GM13976 (cell line): ENCODE results near the gene CPA3.

Experiments
- DNase-seq: peaks from one replicate; pipeline ENCODE4 v3.0.0; 2012; ENCODE audit warnings: low spot score
- CTCF ChIP-seq: IDR thresholded peaks from 2 replicates; pipeline ENCODE4 v1.5.1; 2012; ENCODE audit warnings: borderline replicate concordance, mild to moderate bottlenecking; ENCODE audit not compliant: insufficient read depth; ENCODE audit errors: extremely low read depth, missing control alignments, control extremely low read depth
- in situ Hi-C: fragments of 300-500 bp; cut with MboI; formaldehyde crosslinking; loops from one replicate; pipeline ENCODE4 v1.12.0; 2022; ENCODE audit warnings: low sequenced_read_pairs, mixed read lengths, inconsistent platforms; ENCODE audit not compliant: unreplicated experiment

Gene CPA3, protein sequence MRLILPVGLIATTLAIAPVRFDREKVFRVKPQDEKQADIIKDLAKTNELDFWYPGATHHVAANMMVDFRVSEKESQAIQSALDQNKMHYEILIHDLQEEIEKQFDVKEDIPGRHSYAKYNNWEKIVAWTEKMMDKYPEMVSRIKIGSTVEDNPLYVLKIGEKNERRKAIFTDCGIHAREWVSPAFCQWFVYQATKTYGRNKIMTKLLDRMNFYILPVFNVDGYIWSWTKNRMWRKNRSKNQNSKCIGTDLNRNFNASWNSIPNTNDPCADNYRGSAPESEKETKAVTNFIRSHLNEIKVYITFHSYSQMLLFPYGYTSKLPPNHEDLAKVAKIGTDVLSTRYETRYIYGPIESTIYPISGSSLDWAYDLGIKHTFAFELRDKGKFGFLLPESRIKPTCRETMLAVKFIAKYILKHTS

DNA sequence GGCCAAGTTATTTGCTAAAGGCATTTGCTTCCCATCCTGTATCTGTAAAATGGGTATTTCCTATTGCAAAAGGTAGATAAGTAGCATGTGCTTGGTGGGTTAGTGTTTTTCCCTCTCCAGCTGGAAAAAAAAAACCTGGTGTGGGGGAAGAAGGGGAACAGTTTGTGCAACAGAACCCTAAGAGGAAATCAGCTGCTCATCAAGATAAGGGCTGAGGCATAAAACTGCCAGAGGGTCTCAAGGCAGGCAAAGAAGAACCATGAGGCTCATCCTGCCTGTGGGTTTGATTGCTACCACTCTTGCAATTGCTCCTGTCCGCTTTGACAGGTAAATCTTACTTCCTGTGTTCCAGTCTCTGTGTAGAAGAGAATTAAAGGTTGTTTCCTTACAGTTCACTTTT is at the start of gene CPA3:
Gene CPA3, plus strand, starts transcription at position 248 of the 400 bp plus-strand sequence. Its CDS starts 12 bp downstream, at position 260.
- no peak for DNase-seq
- in situ Hi-C loops, result loop anchor here (10.0 to 25.0 kb wide), 2 partner anchors 80 to 397 kb away; no protein-coding TSS in a partner anchor
- TF ChIP-seq CTCF, result no peak

DNA sequence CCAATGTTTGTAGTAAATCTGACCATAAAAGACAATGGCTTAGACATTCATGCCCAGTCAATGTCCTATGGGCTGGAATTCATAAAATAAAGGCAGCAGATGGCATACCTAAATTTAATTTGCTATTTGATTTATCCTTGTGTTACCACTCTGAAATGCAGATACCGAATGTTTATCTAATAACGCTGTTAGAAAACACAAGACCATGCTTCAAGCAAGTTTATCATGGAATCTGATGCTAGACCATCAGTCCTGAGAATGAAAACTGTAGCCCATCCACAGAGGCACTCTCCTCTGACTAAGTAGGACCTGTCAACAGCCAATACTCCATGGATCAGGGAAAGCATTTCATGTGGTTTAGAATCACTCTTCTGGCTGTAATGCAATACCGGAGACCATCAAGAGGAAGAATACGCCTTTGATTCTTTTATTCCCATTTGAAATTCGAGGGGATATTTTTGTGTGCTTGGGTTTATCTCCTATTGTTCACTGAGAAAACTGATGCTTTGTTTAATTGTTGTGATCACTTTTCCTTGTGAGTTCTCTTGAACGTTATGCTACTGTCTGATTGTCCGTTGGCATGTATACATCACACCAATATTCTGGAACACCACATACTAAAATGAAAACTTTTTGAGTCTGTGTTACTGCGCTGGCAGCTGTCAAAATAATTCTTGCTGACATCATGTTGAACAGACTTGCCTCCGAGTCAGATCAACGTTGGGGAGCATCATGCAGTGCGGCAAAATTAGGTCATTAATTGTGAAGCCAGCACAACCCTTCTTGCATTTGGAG is 49.6 kb upstream of the CPA3 start:
- no peak for DNase-seq
- no peak for TF ChIP-seq CTCF
- in situ Hi-C loops, result no loop called here

- TF ChIP-seq CTCF, result no peak
- in situ Hi-C loops, result no loop called here
- no peak for DNase-seq
These were observed 48.7 kb upstream of the CPA3 start for GRCh38 chr3:148816427-148816826.

- in situ Hi-C loops, result no loop called here
- no peak for DNase-seq
- TF ChIP-seq CTCF, result no peak
These were observed 48.0 kb upstream of the CPA3 start for GRCh38 chr3:148816981-148817525.

GRCh38 chr3:148820361-148821245 is 44.5 kb upstream of the CPA3 start:
- no peak for TF ChIP-seq CTCF
- in situ Hi-C loops, result no loop called here
- no peak for DNase-seq

DNA sequence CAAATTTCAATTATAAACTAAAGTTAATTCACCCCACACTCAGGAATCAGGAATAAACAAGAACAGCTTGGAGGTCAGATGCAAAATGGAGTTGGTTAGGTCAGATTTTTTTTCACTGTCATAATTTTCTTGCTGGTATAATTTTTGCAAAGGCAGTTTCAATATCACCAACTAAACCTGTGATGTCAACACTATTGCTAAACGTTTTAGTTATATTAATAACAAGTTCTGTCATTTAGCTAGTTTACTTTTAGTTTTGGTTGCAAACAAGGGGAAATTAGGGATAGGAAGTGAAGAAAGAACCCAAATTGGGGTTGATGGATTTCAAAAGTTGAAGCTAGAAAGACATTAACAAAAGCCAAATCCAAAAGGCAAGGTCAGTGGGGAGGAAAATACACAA is 42.1 kb upstream of the CPA3 start:
- in situ Hi-C loops, result no loop called here
- no peak for TF ChIP-seq CTCF
- DNase-seq, result no peak
